K562 (cell line): ENCODE results near the gene CBX1. TPM values are rescaled to one million over a fixed set of nuclear protein-coding genes. Genes with fewer than 3 reads are reported as not detected.

ENCODE experiments used
- ATF7 ChIP-seq: fragments of 450-650 bp; IDR thresholded peaks from 2 replicates; pipeline ENCODE4 v1.7.1; 2014; ENCODE audit warnings: mild to moderate bottlenecking, moderate library complexity
- BRCA1 ChIP-seq, 2 experiments: fragments of 450-650 bp in 1 of 2; sonication (generic) in 1 of 2; formaldehyde crosslinking in 1 of 2; IDR thresholded peaks; 2 replicates each; pipeline versions ENCODE4 v1.5.0 to v1.6.1; 2017 to 2020; ENCODE audit warnings: mild to moderate bottlenecking in 1 of 2, missing genetic modification reagents in 1 of 2
- CBX2 ChIP-seq: fragments of 200-600 bp; sonication (generic); IDR thresholded peaks from one replicate; pipeline ENCODE4 v1.6.1; 2012; ENCODE audit warnings: mild to moderate bottlenecking, low read length, inconsistent platforms; ENCODE audit not compliant: insufficient read depth, poor library complexity, severe bottlenecking
- CREM ChIP-seq: IDR thresholded peaks from 2 replicates; pipeline ENCODE4 v1.6.1; 2014; ENCODE audit warnings: antibody characterized with exemption, low read depth
- EZH2 ChIP-seq: IDR thresholded peaks from 2 replicates; pipeline ENCODE4 v1.6.1; 2012; ENCODE audit warnings: low read depth, mild to moderate bottlenecking, inconsistent platforms, low read length, borderline replicate concordance
- GABPA ChIP-seq: fragments of 200-800 bp; sonication (Bioruptor generic); conservative IDR thresholded peaks from 2 replicates; pipeline ENCODE4 v1.6.1; 2016; ENCODE audit warnings: low read depth, missing genetic modification characterization, missing compliant biosample characterization
- GATA2 ChIP-seq: sonication (generic); formaldehyde crosslinking; IDR thresholded peaks from 2 replicates; pipeline ENCODE4 v1.4.0; 2020; ENCODE audit warnings: mild to moderate bottlenecking, missing genetic modification reagents
- JUNB ChIP-seq: fragments of 450-650 bp; formaldehyde crosslinking; conservative IDR thresholded peaks from 2 replicates; pipeline ENCODE4 v1.4.0; 2020; ENCODE audit warnings: mild to moderate bottlenecking
- MXI1 ChIP-seq: IDR thresholded peaks from 2 replicates; pipeline ENCODE4 v1.6.1; 2011; ENCODE audit warnings: low read depth, mild to moderate bottlenecking, improper control_type of control experiment, low read length
- PHF20 ChIP-seq: fragments of 450-650 bp; IDR thresholded peaks from 2 replicates; pipeline ENCODE4 v1.6.1; 2018; ENCODE audit not compliant: partially characterized antibody
- PML ChIP-seq: IDR thresholded peaks from 2 replicates; pipeline ENCODE4 v1.6.1; 2012; ENCODE audit warnings: low read length, inconsistent platforms
- RBM25 ChIP-seq: fragments of 200-400 bp; formaldehyde crosslinking; IDR thresholded peaks from 2 replicates; pipeline ENCODE4 v1.6.1; 2018; ENCODE audit warnings: low read length, low read depth, moderate library complexity; ENCODE audit not compliant: severe bottlenecking
- SMAD2 ChIP-seq: fragments of 150-350 bp; IDR thresholded peaks from 2 replicates; pipeline ENCODE4 v1.6.1; 2014; ENCODE audit warnings: low read depth, mild to moderate bottlenecking, low read length
- SNRNP70 ChIP-seq: fragments of 200-400 bp; formaldehyde crosslinking; optimal IDR thresholded peaks from 2 replicates; pipeline ENCODE3; 2017; ENCODE audit warnings: low read depth, low read length
- SPI1 ChIP-seq: IDR thresholded peaks from 2 replicates; pipeline ENCODE4 v1.6.1; 2011; ENCODE audit warnings: low read depth, low read length, control low read depth, borderline replicate concordance
- SRSF9 ChIP-seq: fragments of 200-400 bp; formaldehyde crosslinking; IDR thresholded peaks from 2 replicates; pipeline ENCODE4 v1.6.1; 2017; ENCODE audit warnings: low read depth, low read length, borderline replicate concordance
- XRCC3 ChIP-seq: fragments of 450-650 bp; IDR thresholded peaks from 2 replicates; pipeline ENCODE4 v1.6.1; 2017; ENCODE audit warnings: mild to moderate bottlenecking, moderate library complexity
- ZC3H11A ChIP-seq: IDR thresholded peaks from 2 replicates; pipeline ENCODE4 v1.6.1; 2012; ENCODE audit warnings: low read depth, low read length, improper control_type of control experiment
- ZNF121 ChIP-seq: sonication (generic); formaldehyde crosslinking; conservative IDR thresholded peaks from 2 replicates; pipeline ENCODE4 v1.8.0; 2022; ENCODE audit warnings: missing genetic modification reagents
- ZNF408 ChIP-seq: fragments of 250-450 bp; sonication (Bioruptor Pico); IDR thresholded peaks from 2 replicates; pipeline ENCODE4 v1.4.0; 2020; ENCODE audit warnings: low read depth, mild to moderate bottlenecking, moderate library complexity
- polyA plus RNA-seq, 8 experiments: library from polyadenylated mRNA; depleted of rRNA in 4 of 8; stranded (reverse) in 5 of 8; unstranded in 3 of 8; fragments of >200 nt; fragmentation: Nextera tagmentation in 2 of 8; fragmentation: Illumina TruSeq in 1 of 8; extraction: Ambion mirVana in 2 of 8; extraction: Trizol in 1 of 8; gene quantifications; 2 replicates each; pipeline versions ENCODE4 v1.2.1 to v1.2.3, GENCODE V29; 2011 to 2014; ENCODE audit warnings: inconsistent platforms in 1 of 8, missing spikeins in 1 of 8
- total RNA-seq, 7 experiments: library from RNA; depleted of rRNA in 6 of 7; stranded (reverse); fragments of >200 nt in 6 of 7; fragmentation: Illumina TruSeq in 2 of 7; extraction: Trizol in 2 of 7; gene quantifications; 2 replicates each; pipeline versions ENCODE4 v1.2.1 to v1.2.3, GENCODE V29; 2011 to 2021; ENCODE audit warnings: low replicate concordance in 1 of 7
- TF ChIP-seq, protein P1 (sequence below): fragments of 450-650 bp; IDR thresholded peaks from 2 replicates; pipeline ENCODE4 v1.6.1; 2017; ENCODE audit warnings: antibody characterized with exemption
- TF ChIP-seq, protein P2 (sequence below): fragments of 450-650 bp; conservative IDR thresholded peaks from 2 replicates; pipeline ENCODE4 v1.6.1; 2016; ENCODE audit warnings: missing genetic modification characterization, low read depth, mild to moderate bottlenecking, control low read depth, missing compliant biosample characterization
- TF ChIP-seq, protein P3 (sequence below): sonication (generic); formaldehyde crosslinking; IDR thresholded peaks from 2 replicates; pipeline ENCODE4 v1.8.0; 2022; ENCODE audit warnings: mild to moderate bottlenecking, missing genetic modification reagents, borderline replicate concordance

The CBX1 gene
- total and polyA plus RNA-seq, 9 of the 15 experiments (the other 6 are each of a cell fraction or from before 2014, with no cell fraction given) = 10.6 to 95.7 (median 52.7) TPM

DNA sequence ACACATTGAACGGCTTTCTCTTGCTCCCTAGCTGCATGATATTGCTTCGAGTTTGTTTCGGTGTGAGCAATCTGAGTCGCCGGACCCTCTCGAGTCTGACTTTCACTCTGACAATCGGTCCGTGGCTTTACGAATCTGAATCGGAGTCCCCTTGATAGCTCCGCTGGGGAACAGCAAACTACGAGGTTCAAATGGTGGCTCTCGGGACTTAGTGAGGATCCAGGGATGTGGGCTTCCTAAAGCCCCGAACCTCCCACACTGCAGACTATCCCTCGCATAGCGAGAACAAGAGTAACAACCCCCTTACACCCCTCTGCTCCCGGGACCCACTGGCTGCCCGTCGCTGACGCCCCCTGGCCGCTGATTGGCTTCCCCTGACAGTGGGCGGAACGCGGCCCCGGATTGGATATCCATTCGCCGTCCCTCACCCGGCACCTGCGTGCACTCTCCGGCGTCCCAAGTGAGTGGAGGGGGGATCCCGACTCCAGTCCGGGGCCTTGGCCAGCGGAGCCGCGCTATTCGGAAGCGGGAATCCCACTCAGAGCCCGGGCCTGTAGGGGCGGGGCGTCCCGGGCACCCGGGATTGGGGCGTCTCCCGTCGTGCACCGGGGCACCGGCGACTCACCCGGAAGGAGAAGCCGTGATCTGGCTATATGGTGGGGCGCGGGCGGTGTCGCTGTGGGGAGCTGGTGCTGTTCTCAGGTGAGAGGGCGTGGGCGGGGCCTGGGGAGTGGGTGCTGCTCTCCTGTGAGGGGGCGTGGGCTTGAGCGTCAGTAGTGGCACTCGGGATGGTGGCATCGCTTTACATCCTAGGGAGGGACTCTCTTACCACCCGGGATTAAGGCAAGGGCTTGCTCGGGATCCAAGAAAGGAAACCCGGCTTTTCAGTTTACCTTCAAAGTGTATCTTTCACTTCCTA, 6.1 kb upstream of the CBX1 start, which contains the start of gene SNX11 (continued):
- TF ChIP-seq, protein P1, sequence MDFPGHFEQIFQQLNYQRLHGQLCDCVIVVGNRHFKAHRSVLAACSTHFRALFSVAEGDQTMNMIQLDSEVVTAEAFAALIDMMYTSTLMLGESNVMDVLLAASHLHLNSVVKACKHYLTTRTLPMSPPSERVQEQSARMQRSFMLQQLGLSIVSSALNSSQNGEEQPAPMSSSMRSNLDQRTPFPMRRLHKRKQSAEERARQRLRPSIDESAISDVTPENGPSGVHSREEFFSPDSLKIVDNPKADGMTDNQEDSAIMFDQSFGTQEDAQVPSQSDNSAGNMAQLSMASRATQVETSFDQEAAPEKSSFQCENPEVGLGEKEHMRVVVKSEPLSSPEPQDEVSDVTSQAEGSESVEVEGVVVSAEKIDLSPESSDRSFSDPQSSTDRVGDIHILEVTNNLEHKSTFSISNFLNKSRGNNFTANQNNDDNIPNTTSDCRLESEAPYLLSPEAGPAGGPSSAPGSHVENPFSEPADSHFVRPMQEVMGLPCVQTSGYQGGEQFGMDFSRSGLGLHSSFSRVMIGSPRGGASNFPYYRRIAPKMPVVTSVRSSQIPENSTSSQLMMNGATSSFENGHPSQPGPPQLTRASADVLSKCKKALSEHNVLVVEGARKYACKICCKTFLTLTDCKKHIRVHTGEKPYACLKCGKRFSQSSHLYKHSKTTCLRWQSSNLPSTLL = no peak
- TF ChIP-seq EZH2 = no peak
- no peak for TF ChIP-seq BRCA1 (IDR thresholded peaks at IDR 0.05)
- no peak for TF ChIP-seq BRCA1 (CRISPR knock-in tag; IDR thresholded peaks at IDR 0.05)
- TF ChIP-seq XRCC3 = no peak
- TF ChIP-seq SNRNP70 = no peak
- peak; percentile 94 for TF ChIP-seq GABPA (tag)
- peak; percentile 83; the same call in 1 of the 2 replicates for TF ChIP-seq ATF7
- TF ChIP-seq, protein P2, sequence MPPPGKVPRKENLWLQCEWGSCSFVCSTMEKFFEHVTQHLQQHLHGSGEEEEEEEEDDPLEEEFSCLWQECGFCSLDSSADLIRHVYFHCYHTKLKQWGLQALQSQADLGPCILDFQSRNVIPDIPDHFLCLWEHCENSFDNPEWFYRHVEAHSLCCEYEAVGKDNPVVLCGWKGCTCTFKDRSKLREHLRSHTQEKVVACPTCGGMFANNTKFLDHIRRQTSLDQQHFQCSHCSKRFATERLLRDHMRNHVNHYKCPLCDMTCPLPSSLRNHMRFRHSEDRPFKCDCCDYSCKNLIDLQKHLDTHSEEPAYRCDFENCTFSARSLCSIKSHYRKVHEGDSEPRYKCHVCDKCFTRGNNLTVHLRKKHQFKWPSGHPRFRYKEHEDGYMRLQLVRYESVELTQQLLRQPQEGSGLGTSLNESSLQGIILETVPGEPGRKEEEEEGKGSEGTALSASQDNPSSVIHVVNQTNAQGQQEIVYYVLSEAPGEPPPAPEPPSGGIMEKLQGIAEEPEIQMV (tag) = no peak
- 0 out of 2 replicates have a peak, but pooled peaks have one; percentile 30 for TF ChIP-seq SMAD2
- TF ChIP-seq, protein P3, sequence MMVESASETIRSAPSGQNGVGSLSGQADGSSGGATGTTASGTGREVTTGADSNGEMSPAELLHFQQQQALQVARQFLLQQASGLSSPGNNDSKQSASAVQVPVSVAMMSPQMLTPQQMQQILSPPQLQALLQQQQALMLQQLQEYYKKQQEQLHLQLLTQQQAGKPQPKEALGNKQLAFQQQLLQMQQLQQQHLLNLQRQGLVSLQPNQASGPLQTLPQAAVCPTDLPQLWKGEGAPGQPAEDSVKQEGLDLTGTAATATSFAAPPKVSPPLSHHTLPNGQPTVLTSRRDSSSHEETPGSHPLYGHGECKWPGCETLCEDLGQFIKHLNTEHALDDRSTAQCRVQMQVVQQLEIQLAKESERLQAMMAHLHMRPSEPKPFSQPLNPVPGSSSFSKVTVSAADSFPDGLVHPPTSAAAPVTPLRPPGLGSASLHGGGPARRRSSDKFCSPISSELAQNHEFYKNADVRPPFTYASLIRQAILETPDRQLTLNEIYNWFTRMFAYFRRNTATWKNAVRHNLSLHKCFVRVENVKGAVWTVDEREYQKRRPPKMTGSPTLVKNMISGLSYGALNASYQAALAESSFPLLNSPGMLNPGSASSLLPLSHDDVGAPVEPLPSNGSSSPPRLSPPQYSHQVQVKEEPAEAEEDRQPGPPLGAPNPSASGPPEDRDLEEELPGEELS (CRISPR knock-in tag) = no peak
- TF ChIP-seq SPI1 = no peak
- TF ChIP-seq ZC3H11A = no peak
- peak; percentile 47 for TF ChIP-seq CREM
- no peak for TF ChIP-seq ZNF408
- TF ChIP-seq ZNF121 (CRISPR knock-in tag) = no peak
- TF ChIP-seq MXI1 = no peak
- peak; percentile 82 for TF ChIP-seq RBM25
- no peak for TF ChIP-seq GATA2 (CRISPR knock-in tag)
- TF ChIP-seq CBX2 = no peak
- no peak for TF ChIP-seq SRSF9
- no peak for TF ChIP-seq JUNB (CRISPR knock-in tag)
- TF ChIP-seq PML = peak; percentile 59; the same call in 1 of the 2 replicates
- peak; percentile 65 for TF ChIP-seq PHF20
